Testis (tissue), 2 donors: ENCODE data around the gene POU6F2.

Experiments
- POLR2A ChIP-seq: fragments of 450-650 bp; IDR thresholded peaks from one replicate; pipeline ENCODE4 v1.6.1; 2017; ENCODE audit warnings: antibody characterized with exemption, mild to moderate bottlenecking, moderate library complexity
- TF ChIP-seq, protein P1 (sequence below), 3 experiments: fragments of 450-650 bp in 2 of 3; fragments of 200-600 bp in 1 of 3; sonication (generic) in 1 of 3; IDR thresholded peaks; one replicate each; pipeline ENCODE4 v1.5.1; 2016 to 2019; ENCODE audit warnings: antibody characterized with exemption in 3 of 3, mild to moderate bottlenecking in 2 of 3, moderate library complexity in 1 of 3

GRCh38 chr7:39321909-39322498 lies 344.3 kb downstream of the POU6F2 start:
- TF ChIP-seq, protein P1, sequence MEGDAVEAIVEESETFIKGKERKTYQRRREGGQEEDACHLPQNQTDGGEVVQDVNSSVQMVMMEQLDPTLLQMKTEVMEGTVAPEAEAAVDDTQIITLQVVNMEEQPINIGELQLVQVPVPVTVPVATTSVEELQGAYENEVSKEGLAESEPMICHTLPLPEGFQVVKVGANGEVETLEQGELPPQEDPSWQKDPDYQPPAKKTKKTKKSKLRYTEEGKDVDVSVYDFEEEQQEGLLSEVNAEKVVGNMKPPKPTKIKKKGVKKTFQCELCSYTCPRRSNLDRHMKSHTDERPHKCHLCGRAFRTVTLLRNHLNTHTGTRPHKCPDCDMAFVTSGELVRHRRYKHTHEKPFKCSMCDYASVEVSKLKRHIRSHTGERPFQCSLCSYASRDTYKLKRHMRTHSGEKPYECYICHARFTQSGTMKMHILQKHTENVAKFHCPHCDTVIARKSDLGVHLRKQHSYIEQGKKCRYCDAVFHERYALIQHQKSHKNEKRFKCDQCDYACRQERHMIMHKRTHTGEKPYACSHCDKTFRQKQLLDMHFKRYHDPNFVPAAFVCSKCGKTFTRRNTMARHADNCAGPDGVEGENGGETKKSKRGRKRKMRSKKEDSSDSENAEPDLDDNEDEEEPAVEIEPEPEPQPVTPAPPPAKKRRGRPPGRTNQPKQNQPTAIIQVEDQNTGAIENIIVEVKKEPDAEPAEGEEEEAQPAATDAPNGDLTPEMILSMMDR (IDR thresholded peaks at IDR 0.05) = no peak
- no peak for TF ChIP-seq POLR2A
